Effector memory CD8-positive, alpha-beta T cell (primary cell): Measurements from ENCODE around the gene ADAMTS17.
"Not testable (repeated sequence)": the region's sequence is repeated elsewhere in the genome, so short reads cannot be mapped to it uniquely, and the experiment has no call there.

Source experiments
- ATAC-seq: fragments of 150-1000 bp; cut with Tn5 transposase; replicated peaks from 2 replicates; pipeline ENCODE4 v1.10.0; 2021; ENCODE audit warnings: mild to moderate bottlenecking, moderate library complexity
- DNase-seq, 3 experiments: peaks; one replicate each; pipeline ENCODE4 v3.0.0; 2021
- H3K27ac Mint-ChIP-seq, 2 donors: one replicate each; pipeline ENCODE4 v1.8.0; 2022; ENCODE audit warnings: mild to moderate bottlenecking in 2 of 2, mixed read lengths in 2 of 2, moderate library complexity in 2 of 2
- H3K27me3 Mint-ChIP-seq, 2 donors: one replicate each; pipeline ENCODE4 v1.8.0; 2022; ENCODE audit warnings: mixed read lengths in 2 of 2
- H3K36me3 Mint-ChIP-seq: one replicate; pipeline ENCODE4 v1.8.0; 2022; ENCODE audit warnings: mild to moderate bottlenecking, moderate library complexity, mixed read lengths; ENCODE audit not compliant: insufficient read depth
- H3K4me1 Mint-ChIP-seq, 2 donors: one replicate each; pipeline ENCODE4 v1.8.0; 2022; ENCODE audit warnings: low read depth in 2 of 2, mixed read lengths in 2 of 2
- H3K4me3 Mint-ChIP-seq, 2 donors: one replicate each; pipeline ENCODE4 v1.8.0; 2022; ENCODE audit warnings: mild to moderate bottlenecking in 2 of 2, mixed read lengths in 2 of 2, moderate library complexity in 2 of 2
- H3K9me3 Mint-ChIP-seq, 2 donors: one replicate each; pipeline ENCODE4 v1.8.0; 2022; ENCODE audit warnings: mixed read lengths in 2 of 2

Gene ADAMTS17

GRCh38 chr15:100349321-100349695, 7.5 kb upstream of the ADAMTS17 start:
- peak overlapping the region; percentile 94 to 96 for H3K4me3 Mint-ChIP-seq
- DNase-seq: no peak

GRCh38 chr15:100348578-100348977, 6.8 kb upstream of the ADAMTS17 start:
- DNase-seq (no peak), ATAC-seq (no peak)
- Mint-ChIP-seq H3K9me3 (no peaks in the 10 kb centered on the region), H3K4me3 (peak overlapping the region in 1 of 2 donors; percentile 94), H3K4me1 (peaks cover 6 to 10% of the 10 kb centered on the region in 2 donors), H3K27me3 (peaks cover 11 to 15% of the 10 kb centered on the region in 2 donors), H3K27ac (no peak overlapping the region), H3K36me3 (peaks cover 3% of the 10 kb centered on the region)

More at GRCh38 chr15:100349321-100349695, 7.5 kb upstream of the ADAMTS17 start:
- no peaks in the 10 kb centered on the region for H3K9me3 Mint-ChIP-seq
- H3K36me3 Mint-ChIP-seq: peaks cover 3% of the 10 kb centered on the region
- H3K27me3 Mint-ChIP-seq: peaks cover 18 to 21% of the 10 kb centered on the region in 2 donors
- no peak for ATAC-seq
- H3K4me1 Mint-ChIP-seq: peaks cover 6 to 10% of the 10 kb centered on the region in 2 donors
- H3K27ac Mint-ChIP-seq: peak overlapping the region; percentile 88 to 93

GRCh38 chr15:100346866-100347512, 5.2 kb upstream of the ADAMTS17 start:
- H3K27ac Mint-ChIP-seq: no peak overlapping the region
- H3K36me3 Mint-ChIP-seq: peaks cover 4% of the 10 kb centered on the region
- H3K4me1 Mint-ChIP-seq: peaks cover 6 to 12% of the 10 kb centered on the region in 2 donors
- no peaks in the 10 kb centered on the region for H3K9me3 Mint-ChIP-seq
- no peak for ATAC-seq
- no peak for DNase-seq
- H3K4me3 Mint-ChIP-seq: no peak overlapping the region
- peaks cover 6 to 7% of the 10 kb centered on the region in 2 donors for H3K27me3 Mint-ChIP-seq

GRCh38 chr15:100345438-100345837, 3.7 kb upstream of the ADAMTS17 start:
- no peaks in the 10 kb centered on the region for H3K9me3 Mint-ChIP-seq
- H3K4me3 Mint-ChIP-seq: no peak overlapping the region
- no peak for ATAC-seq
- peaks cover 6 to 9% of the 10 kb centered on the region in 2 donors for H3K4me1 Mint-ChIP-seq
- peaks cover 8% of the 10 kb centered on the region for H3K36me3 Mint-ChIP-seq
- no peak for DNase-seq
- no peaks in the 10 kb centered on the region for H3K27me3 Mint-ChIP-seq
- H3K27ac Mint-ChIP-seq: no peak overlapping the region

- Mint-ChIP-seq H3K27ac (peak overlapping the region in 1 of 2 donors; percentile 32), H3K27me3 (peaks cover 0 to 11% of the 10 kb centered on the region in 2 donors)
These were observed 1.5 kb upstream of the ADAMTS17 start for GRCh38 chr15:100343251-100343650.

GRCh38 chr15:100341239-100341749, 481 bp downstream of the ADAMTS17 start:
- H3K4me1 Mint-ChIP-seq: peaks cover 7 to 10% of the 10 kb centered on the region in 2 donors
- DNase-seq: peak in 2 of 3 experiments; percentile 23 to 27
- H3K4me3 Mint-ChIP-seq: peak overlapping the region; percentile 66 to 69
- H3K27me3 Mint-ChIP-seq: peaks cover 0 to 21% of the 10 kb centered on the region in 2 donors
- no peak overlapping the region for H3K27ac Mint-ChIP-seq
- H3K36me3 Mint-ChIP-seq: peaks cover 14% of the 10 kb centered on the region
- peak; percentile 28 for ATAC-seq
- no peaks in the 10 kb centered on the region for H3K9me3 Mint-ChIP-seq

More at GRCh38 chr15:100343251-100343650, 1.5 kb upstream of the ADAMTS17 start:
- Mint-ChIP-seq H3K36me3 (peaks cover 17% of the 10 kb centered on the region), H3K4me3 (no peak overlapping the region), H3K9me3 (no peaks in the 10 kb centered on the region), H3K4me1 (peaks cover 7 to 10% of the 10 kb centered on the region in 2 donors)
- DNase-seq (no peak), ATAC-seq (no peak)

GRCh38 chr15:100340721-100341238, 995 bp downstream of the ADAMTS17 start:
- Mint-ChIP-seq H3K27me3 (peaks cover 0 to 21% of the 10 kb centered on the region in 2 donors), H3K4me3 (peak overlapping the region; percentile 63 to 64), H3K27ac (no peak overlapping the region), H3K9me3 (no peaks in the 10 kb centered on the region), H3K36me3 (peaks cover 14% of the 10 kb centered on the region), H3K4me1 (peaks cover 9 to 10% of the 10 kb centered on the region in 2 donors)
- no peak for ATAC-seq
- DNase-seq: no peak

GRCh38 chr15:100339999-100340398, 1.8 kb downstream of the ADAMTS17 start:
- Mint-ChIP-seq H3K36me3 (peaks cover 14% of the 10 kb centered on the region), H3K27me3 (peaks cover 0 to 21% of the 10 kb centered on the region in 2 donors), H3K9me3 (no peaks in the 10 kb centered on the region), H3K27ac (no peak overlapping the region), H3K4me3 (peak overlapping the region; percentile 63 to 64), H3K4me1 (peaks cover 11 to 14% of the 10 kb centered on the region in 2 donors)
- DNase-seq (no peak), ATAC-seq (no peak)

GRCh38 chr15:100339451-100339850, 2.3 kb downstream of the ADAMTS17 start:
- H3K9me3 Mint-ChIP-seq: not testable (repeated sequence)
- H3K4me3 Mint-ChIP-seq: peak overlapping the region; percentile 63 to 64

GRCh38 chr15:100338971-100339444, 2.8 kb downstream of the ADAMTS17 start:
- Mint-ChIP-seq H3K4me1 (peaks cover 19 to 24% of the 10 kb centered on the region in 2 donors), H3K9me3 (no peaks in the 10 kb centered on the region), H3K36me3 (peaks cover 14% of the 10 kb centered on the region), H3K27me3 (peaks cover 0 to 21% of the 10 kb centered on the region in 2 donors), H3K4me3 (peak overlapping the region; percentile 42 to 63), H3K27ac (no peak overlapping the region)
- DNase-seq (peak; percentile 53 to 70 (median 58)), ATAC-seq (peak; percentile 48)

More at GRCh38 chr15:100339451-100339850, 2.3 kb downstream of the ADAMTS17 start:
- not testable (repeated sequence) for ATAC-seq, H3K27ac Mint-ChIP-seq, DNase-seq
- peaks cover 0 to 21% of the 10 kb centered on the region in 2 donors for H3K27me3 Mint-ChIP-seq
- peaks cover 14% of the 10 kb centered on the region for H3K36me3 Mint-ChIP-seq
- H3K4me1 Mint-ChIP-seq: peaks cover 16 to 19% of the 10 kb centered on the region in 2 donors

GRCh38 chr15:100338247-100338646, 3.5 kb downstream of the ADAMTS17 start:
- Mint-ChIP-seq H3K4me1 (peaks cover 25 to 31% of the 10 kb centered on the region in 2 donors), H3K9me3 (no peaks in the 10 kb centered on the region), H3K4me3 (no peak overlapping the region), H3K27ac (no peak overlapping the region), H3K36me3 (peaks cover 14% of the 10 kb centered on the region), H3K27me3 (peaks cover 0 to 21% of the 10 kb centered on the region in 2 donors)
- DNase-seq (no peak), ATAC-seq (no peak)

GRCh38 chr15:100337096-100338044, 4.4 kb downstream of the ADAMTS17 start:
- Mint-ChIP-seq H3K27me3 (peaks cover 0 to 21% of the 10 kb centered on the region in 2 donors), H3K36me3 (peaks cover 14% of the 10 kb centered on the region), H3K4me1 (peaks cover 32 to 40% of the 10 kb centered on the region in 2 donors), H3K4me3 (no peak overlapping the region), H3K27ac (no peak overlapping the region), H3K9me3 (no peaks in the 10 kb centered on the region)
- ATAC-seq (no peak), DNase-seq (no peak)

GRCh38 chr15:100336061-100336460, 5.7 kb downstream of the ADAMTS17 start:
- peaks cover 9% of the 10 kb centered on the region for H3K36me3 Mint-ChIP-seq
- H3K9me3 Mint-ChIP-seq: no peaks in the 10 kb centered on the region
- no peak for ATAC-seq
- no peak overlapping the region for H3K4me3 Mint-ChIP-seq
- H3K27ac Mint-ChIP-seq: no peak overlapping the region
- H3K4me1 Mint-ChIP-seq: peaks cover 38 to 49% of the 10 kb centered on the region in 2 donors
- H3K27me3 Mint-ChIP-seq: peaks cover 0 to 21% of the 10 kb centered on the region in 2 donors
- no peak for DNase-seq
